A549 (cell line): ENCODE results near the gene BAG3. TPM values are rescaled to one million over a fixed set of nuclear protein-coding genes. Genes with fewer than 3 reads are reported as not detected.

ENCODE experiments used
- ATAC-seq, 2 experiments: fragments of 200-7000 bp in 1 of 2; fragments of >200 bp in 1 of 2; cut with Nextera tagmentation in 1 of 2; cut with Tn5 transposase in 1 of 2; 3 replicates each; pipeline versions ENCODE4 v1.8.0 to v1.9.1; 2018 to 2020; ENCODE audit warnings: mild to moderate bottlenecking in 1 of 2, moderate library complexity in 1 of 2
- CTCF ChIA-PET: fragments of 300-600 bp; sonication (Branson Sonifier 250); formaldehyde crosslinking; extraction: SDS; loops from one replicate; lab custom pipeline; 2021; ENCODE audit warnings: antibody characterized with exemption, inconsistent platforms; lab: Yijun Ruan, JAX
- POLR2A ChIA-PET: fragments of 350-600 bp; formaldehyde crosslinking; extraction: SDS; loops from one replicate; lab custom pipeline; 2021; ENCODE audit warnings: antibody characterized with exemption, inconsistent platforms; lab: Yijun Ruan, JAX
- DNase-seq, 2 experiments: peaks; one replicate each; pipeline versions ENCODE4 v3.0.0 to v3.0.0-alpha.2; 2011 to 2016; ENCODE audit warnings: low read depth in 1 of 2, low spot score in 1 of 2
- FAIRE-seq: peaks from 2 replicates; lab custom pipeline; 2011; peaks lifted over from hg19 to GRCh38; lab: Jason Lieb, UNC
- H3K27ac ChIP-seq, 2 experiments: fragments of >200 bp; sonication (Bioruptor Twin); formaldehyde crosslinking; 3 replicates each; pipeline ENCODE4 v1.5.1; 2016 to 2017
- H3K4me1 ChIP-seq: fragments of >200 bp; sonication (Bioruptor Twin); formaldehyde crosslinking; 3 replicates; pipeline ENCODE4 v1.6.1; 2016
- H3K4me2 ChIP-seq: fragments of >200 bp; sonication (Bioruptor Twin); formaldehyde crosslinking; 3 replicates; pipeline ENCODE4 v1.6.1; 2016
- H3K4me3 ChIP-seq: fragments of >200 bp; sonication (Bioruptor Twin); formaldehyde crosslinking; 3 replicates; pipeline ENCODE4 v1.5.1; 2016
- H3K9me3 ChIP-seq: fragments of >200 bp; sonication (Bioruptor Twin); formaldehyde crosslinking; 3 replicates; pipeline ENCODE4 v1.6.1; 2016
- CBX2 ChIP-seq: fragments of 200-600 bp; sonication (generic); IDR thresholded peaks from 2 replicates; pipeline ENCODE4 v1.6.1; 2016; ENCODE audit warnings: low read depth, mild to moderate bottlenecking, borderline replicate concordance
- CTCF ChIP-seq: fragments of >200 bp; sonication (Bioruptor Twin); formaldehyde crosslinking; IDR thresholded peaks from 3 replicates; pipeline ENCODE4 v1.5.1; 2016
- EHMT2 ChIP-seq: fragments of 200-600 bp; sonication (generic); IDR thresholded peaks from 2 replicates; pipeline ENCODE4 v1.6.1; 2016; ENCODE audit warnings: antibody characterized with exemption, low read depth, mild to moderate bottlenecking, moderate library complexity
- EP300 ChIP-seq, 2 experiments: fragments of >200 bp; sonication (Bioruptor Twin); formaldehyde crosslinking; IDR thresholded peaks; 2 replicates in 1 of 2; 3 replicates in 1 of 2; pipeline ENCODE4 v1.6.1; 2016 to 2017
- FOSL2 ChIP-seq, 2 experiments: fragments of 450-650 bp in 1 of 2; fragments of >200 bp in 1 of 2; sonication (Bioruptor Twin) in 1 of 2; formaldehyde crosslinking; IDR thresholded peaks; 2 replicates each; pipeline versions ENCODE4 v1.5.0 to v1.6.1; 2016 to 2020; ENCODE audit warnings: mild to moderate bottlenecking in 1 of 2, moderate library complexity in 1 of 2
- GATA3 ChIP-seq: IDR thresholded peaks from 2 replicates; pipeline ENCODE4 v1.6.1; 2012; ENCODE audit warnings: borderline replicate concordance
- HDAC2 ChIP-seq: fragments of 200-600 bp; sonication (generic); IDR thresholded peaks from 2 replicates; pipeline ENCODE4 v1.6.1; 2016
- HES2 ChIP-seq: fragments of >200 bp; sonication (Bioruptor Twin); formaldehyde crosslinking; IDR thresholded peaks from 2 replicates; pipeline ENCODE4 v1.6.1; 2016
- HOXA7 ChIP-seq: fragments of 250-450 bp; sonication (Bioruptor Pico); IDR thresholded peaks from 2 replicates; pipeline ENCODE4 v1.5.0; 2020; ENCODE audit warnings: mild to moderate bottlenecking, moderate library complexity
- JUNB ChIP-seq: fragments of >200 bp; sonication (Bioruptor Twin); formaldehyde crosslinking; IDR thresholded peaks from 2 replicates; pipeline ENCODE4 v1.6.1; 2016
- MAZ ChIP-seq: fragments of 150-350 bp; IDR thresholded peaks from 2 replicates; pipeline ENCODE4 v1.6.1; 2014; ENCODE audit warnings: antibody characterized with exemption, low read depth, low read length, borderline replicate concordance
- NFE2L2 ChIP-seq: fragments of 150-350 bp; conservative IDR thresholded peaks from 2 replicates; pipeline ENCODE4 v1.6.1; 2014; ENCODE audit warnings: low read length
- NPAS2 ChIP-seq: fragments of 250-450 bp; sonication (Bioruptor Pico); IDR thresholded peaks from 2 replicates; pipeline ENCODE4 v1.8.0; 2022; ENCODE audit warnings: mild to moderate bottlenecking, moderate library complexity, borderline replicate concordance
- PBX3 ChIP-seq: IDR thresholded peaks from 2 replicates; pipeline ENCODE4 v1.6.1; 2012
- POLR2AphosphoS2 ChIP-seq: conservative IDR thresholded peaks from 2 replicates; pipeline ENCODE4 v1.6.1; 2012; ENCODE audit warnings: low read length, improper control_type of control experiment, inconsistent platforms
- REST ChIP-seq: fragments of 200-600 bp; sonication (generic); IDR thresholded peaks from 2 replicates; pipeline ENCODE4 v1.6.1; 2016; ENCODE audit warnings: antibody characterized with exemption, mild to moderate bottlenecking, moderate library complexity
- RFX5 ChIP-seq: fragments of 450-650 bp; IDR thresholded peaks from 2 replicates; pipeline ENCODE4 v1.7.1; 2014; ENCODE audit warnings: antibody characterized with exemption, mild to moderate bottlenecking, moderate library complexity
- ZC3H11A ChIP-seq: fragments of 450-650 bp; IDR thresholded peaks from 2 replicates; pipeline ENCODE4 v1.6.1; 2014; ENCODE audit warnings: antibody characterized with exemption, mild to moderate bottlenecking
- ZNF302 ChIP-seq: fragments of 250-450 bp; sonication (Bioruptor Pico); IDR thresholded peaks from 2 replicates; pipeline ENCODE4 v1.9.0; 2021; ENCODE audit warnings: inconsistent platforms, mild to moderate bottlenecking, moderate library complexity
- WGBS: methylation state at CpG from one replicate; pipeline ENCODE4 v1.1.6; 2017; ENCODE audit errors: missing lambda C conversion rate; 5-methylcytosine and 5-hydroxymethylcytosine counted together
- polyA plus RNA-seq, 4 experiments: library from polyadenylated mRNA; depleted of rRNA in 3 of 4; stranded (reverse); fragments of >200 nt; fragmentation: RNase III in 1 of 4; extraction: RNeasy Plus Mini Kit Qiagen cat#74134 plus additional on column Dnase treatment in 1 of 4; gene quantifications; 2 replicates in 3 of 4; 3 replicates in 1 of 4; pipeline ENCODE4 v1.2.3, GENCODE V29; 2011 to 2017

The BAG3 gene
- polyA plus RNA-seq, 2 of the 4 experiments (the other 2 are of a cell fraction): 10.7 to 58.4 TPM

GRCh38 chr10:119625570-119626280 lies 25.5 kb upstream of the BAG3 start:
- ChIA-PET POLR2A (no interaction called here), CTCF (interaction anchor here (0.6 to 4.1 kb wide), 4 partner anchors 17 to 234 kb away, joined by 3 to 19 read pairs (median 4); no protein-coding TSS in a partner anchor)
- no peak for DNase-seq
- WGBS: 88% methylated on average over 6 of the region's 6 CpGs
- peak; percentile 69 to 74; a peak in 5 of 6 replicates for ATAC-seq
- H3K9me3 ChIP-seq: no peaks in the 10 kb centered on the region
- peaks cover 1% of the 10 kb centered on the region for H3K4me1 ChIP-seq
- H3K4me2 ChIP-seq: no peak overlapping the region
- H3K27ac ChIP-seq: no peak overlapping the region
- no peak overlapping the region for H3K4me3 ChIP-seq
- TF ChIP-seq ZC3H11A (no peak), PBX3 (no peak), EP300 (IDR thresholded peaks at IDR 0.05) (no peak), JUNB (no peak), EHMT2 (no peak), HOXA7 (no peak), RFX5 (no peak), CBX2 (no peak), HDAC2 (no peak), MAZ (no peak), NFE2L2 (no peak), POLR2AphosphoS2 (no peak), ZNF302 (CRISPR knock-in tag) (no peak), CTCF (no peak)
- FAIRE-seq: no peak

GRCh38 chr10:119630300-119630699 lies 20.9 kb upstream of the BAG3 start:
- FAIRE-seq: no peak
- CTCF ChIA-PET: no interaction called here
- Histone ChIP-seq H3K4me2 (no peak overlapping the region), H3K9me3 (no peaks in the 10 kb centered on the region), H3K4me3 (no peak overlapping the region), H3K27ac (no peak overlapping the region), H3K4me1 (peaks cover 7% of the 10 kb centered on the region; the same call in 2 of the 3 replicates)
- no peak for TF ChIP-seq REST
- no peak for TF ChIP-seq NPAS2 (CRISPR knock-in tag)
- no peak for TF ChIP-seq FOSL2 (IDR thresholded peaks at IDR 0.05)
- no peak for TF ChIP-seq FOSL2 (CRISPR knock-in tag; IDR thresholded peaks at IDR 0.05)
- no peak for TF ChIP-seq CTCF
- no peak for TF ChIP-seq HOXA7
- TF ChIP-seq JUNB: no peak
- no peak for TF ChIP-seq ZNF302 (CRISPR knock-in tag)
- no peak for TF ChIP-seq HES2
- no peak for TF ChIP-seq GATA3
- no peak for ATAC-seq
- POLR2A ChIA-PET: no interaction called here
- no peak for DNase-seq
- 86% methylated on average over 5 of the region's 5 CpGs for WGBS
